Stomach (tissue), 9 donors: ENCODE measurements around the gene HOXB3. TPM values are rescaled to one million over a fixed set of nuclear protein-coding genes. Genes with fewer than 3 reads are reported as not detected.
A peak's percentile ranks its signal among the peaks of the same experiment; 100 is the strongest.

Experiments used
- DNase-seq, 2 donors: peaks; one replicate each; pipeline versions ENCODE4 v3.0.0 to v3.0.0-alpha.2; 2013 to 2019
- H3K27ac ChIP-seq, 5 donors: fragments of 200-600 bp in 4 of 5; sonication (generic) in 4 of 5; one replicate each; pipeline ENCODE4 v1.5.1; 2013 to 2019; ENCODE audit warnings: mild to moderate bottlenecking in 1 of 5, moderate library complexity in 1 of 5
- H3K27me3 ChIP-seq, 3 donors: fragments of 200-600 bp; sonication (generic); one replicate each; pipeline ENCODE4 v1.5.1; 2017 to 2019; ENCODE audit warnings: mixed run types in 1 of 3
- H3K36me3 ChIP-seq, 4 donors: fragments of 200-600 bp; sonication (generic); 1 replicate in 3 of 4; 2 replicates in 1 of 4; pipeline ENCODE4 v1.5.1; 2016 to 2019
- H3K4me1 ChIP-seq, 4 donors: fragments of 200-600 bp; sonication (generic); one replicate each; pipeline ENCODE4 v1.5.1; 2016 to 2019
- H3K4me3 ChIP-seq, 4 donors: fragments of 200-600 bp; sonication (generic) in 3 of 4; one replicate each; pipeline ENCODE4 v1.5.1; 2016 to 2019; ENCODE audit warnings: mild to moderate bottlenecking in 1 of 4
- H3K9me3 ChIP-seq, 4 donors: fragments of 200-600 bp; sonication (generic); one replicate each; pipeline ENCODE4 v1.5.1; 2016 to 2019
- EP300 ChIP-seq: sonication (generic); formaldehyde crosslinking; IDR thresholded peaks from one replicate; pipeline ENCODE4 v1.6.1; 2017; ENCODE audit warnings: antibody characterized with exemption
- POLR2A ChIP-seq, 4 donors: fragments of 450-650 bp; IDR thresholded peaks; one replicate each; pipeline ENCODE4 v1.6.1; 2016; ENCODE audit warnings: antibody characterized with exemption in 4 of 4, control low read depth in 2 of 4, mild to moderate bottlenecking in 1 of 4, moderate library complexity in 1 of 4
- POLR2AphosphoS5 ChIP-seq, 3 donors: sonication (generic); formaldehyde crosslinking; IDR thresholded peaks; one replicate each; pipeline ENCODE4 v1.6.1; 2016; ENCODE audit warnings: antibody characterized with exemption in 3 of 3
- WGBS, 5 donors: extraction: QIAGEN DNeasy Blood & Tissue Kit in 3 of 5; methylation state at CpG; one replicate each; pipeline versions ENCODE4 v1.1.5 to v1.1.7; 2013 to 2018; 5-methylcytosine and 5-hydroxymethylcytosine counted together
- intact Hi-C: fragments of 100-400 bp; cut with DNase I; formaldehyde crosslinking; loops from one replicate; pipeline ENCODE4 v1.15.1; 2023; ENCODE audit warnings: low total_unique reads
- polyA plus RNA-seq, 3 donors: library from polyadenylated mRNA; stranded (reverse); fragments of 200-250 nt; gene quantifications; one replicate each; pipeline ENCODE4 v1.2.3, GENCODE V29; 2013
- total RNA-seq, 5 donors: library from RNA; depleted of rRNA; stranded (reverse); fragments of >200 nt; gene quantifications; one replicate each; pipeline versions ENCODE4 v1.1.0 to v1.2.3, GENCODE V29; 2014 to 2016
- TF ChIP-seq, protein P1 (sequence below), 7 experiments: fragments of 450-650 bp in 4 of 7; fragments of 200-600 bp in 3 of 7; sonication (generic) in 3 of 7; IDR thresholded peaks; one replicate each; pipeline ENCODE4 v1.5.1; 2016 to 2019; ENCODE audit warnings: antibody characterized with exemption in 7 of 7, control low read depth in 2 of 7, mild to moderate bottlenecking in 1 of 7
- donor health status: healthy with polysubstance abuse.
- donor health status: Bipolar disorder and iron deficiency.
- donor health status: healthy.

Gene HOXB3
- total and polyA plus RNA-seq, 8 donors = 2.8 to 77.6 (median 10.3) TPM

DNA sequence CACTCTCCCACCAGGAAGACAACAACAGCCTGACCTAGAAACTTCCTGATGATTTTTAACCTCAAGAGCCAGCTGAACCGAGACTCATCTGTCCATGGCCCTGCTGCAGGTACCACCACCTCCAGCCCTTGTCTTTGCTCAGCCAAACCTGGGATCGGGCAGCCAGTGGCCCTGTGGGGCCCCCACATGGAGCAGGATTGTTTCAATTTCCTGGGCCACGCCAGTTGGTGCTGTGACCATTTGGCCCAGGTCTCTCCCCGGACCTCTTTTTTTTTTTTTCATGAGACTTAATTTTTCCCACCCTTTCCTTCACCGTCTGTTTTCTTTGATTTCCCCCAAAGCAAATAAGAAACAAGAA lies 36.9 kb downstream of the HOXB3 start:
- 43 to 60% (median 49%) methylated on average over 5 of the region's 5 CpGs for WGBS, 5 donors
- intact Hi-C loops = no loop called here
- Histone ChIP-seq H3K27me3 (peaks cover 0 to 95% (median 43%) of the 10 kb centered on the region in 3 donors), H3K4me3 (peak overlapping the region in 3 of 4 donors; percentile 10 to 27 (median 25)), H3K36me3 (peaks cover 0 to 11% (median 7%) of the 10 kb centered on the region in 4 donors), H3K4me1 (peaks cover 15 to 86% (median 57%) of the 10 kb centered on the region in 4 donors), H3K9me3 (no peaks in the 10 kb centered on the region), H3K27ac (peak overlapping the region; percentile 54 to 95 (median 93))
- DNase-seq = no peak
- TF ChIP-seq POLR2A (IDR thresholded peaks at IDR 0.05) (no peak), POLR2AphosphoS5 (IDR thresholded peaks at IDR 0.05) (no peak), EP300 (no peak)
- TF ChIP-seq, protein P1, sequence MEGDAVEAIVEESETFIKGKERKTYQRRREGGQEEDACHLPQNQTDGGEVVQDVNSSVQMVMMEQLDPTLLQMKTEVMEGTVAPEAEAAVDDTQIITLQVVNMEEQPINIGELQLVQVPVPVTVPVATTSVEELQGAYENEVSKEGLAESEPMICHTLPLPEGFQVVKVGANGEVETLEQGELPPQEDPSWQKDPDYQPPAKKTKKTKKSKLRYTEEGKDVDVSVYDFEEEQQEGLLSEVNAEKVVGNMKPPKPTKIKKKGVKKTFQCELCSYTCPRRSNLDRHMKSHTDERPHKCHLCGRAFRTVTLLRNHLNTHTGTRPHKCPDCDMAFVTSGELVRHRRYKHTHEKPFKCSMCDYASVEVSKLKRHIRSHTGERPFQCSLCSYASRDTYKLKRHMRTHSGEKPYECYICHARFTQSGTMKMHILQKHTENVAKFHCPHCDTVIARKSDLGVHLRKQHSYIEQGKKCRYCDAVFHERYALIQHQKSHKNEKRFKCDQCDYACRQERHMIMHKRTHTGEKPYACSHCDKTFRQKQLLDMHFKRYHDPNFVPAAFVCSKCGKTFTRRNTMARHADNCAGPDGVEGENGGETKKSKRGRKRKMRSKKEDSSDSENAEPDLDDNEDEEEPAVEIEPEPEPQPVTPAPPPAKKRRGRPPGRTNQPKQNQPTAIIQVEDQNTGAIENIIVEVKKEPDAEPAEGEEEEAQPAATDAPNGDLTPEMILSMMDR (IDR thresholded peaks at IDR 0.05) = no peak

DNA sequence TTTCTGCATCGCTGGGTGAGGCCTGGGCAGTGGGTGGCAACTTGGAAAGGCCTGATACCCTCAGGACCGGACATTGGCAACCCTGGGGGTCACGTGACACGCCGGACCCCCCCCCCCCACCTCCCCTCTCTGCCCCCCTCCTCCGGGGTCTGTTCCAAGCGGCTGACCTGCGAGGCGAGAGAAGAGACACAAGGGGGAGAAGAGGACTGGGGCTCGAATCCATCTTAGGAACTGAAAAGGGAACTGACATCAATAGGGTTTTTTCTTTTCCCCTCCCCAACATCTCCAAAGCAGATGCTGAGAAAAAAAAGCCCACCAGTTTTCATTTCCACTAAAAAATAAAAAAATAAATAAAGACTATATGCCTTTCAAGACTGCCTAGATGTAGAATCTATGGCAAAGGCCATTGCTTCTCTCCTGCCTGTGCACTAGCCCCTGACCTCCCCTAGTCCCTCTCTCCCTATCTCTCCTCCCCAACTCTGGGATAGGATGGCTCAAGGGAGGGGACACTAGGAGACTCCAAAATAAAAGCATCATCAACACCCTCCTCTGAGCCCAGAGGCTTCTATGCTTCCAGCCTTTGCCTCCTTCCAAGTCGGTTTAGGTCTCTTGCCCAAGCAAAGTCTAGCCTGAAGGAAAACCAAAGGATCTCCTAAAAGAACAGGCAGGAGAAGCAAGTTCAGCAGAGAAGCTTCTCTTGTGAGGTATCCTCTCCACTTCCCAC lies 37.4 kb downstream of the HOXB3 start:
- peaks cover 0 to 95% (median 43%) of the 10 kb centered on the region in 3 donors for H3K27me3 ChIP-seq
- peak in 1 of 2 donors; percentile 66 for DNase-seq
- peaks cover 13 to 80% (median 57%) of the 10 kb centered on the region in 4 donors for H3K4me1 ChIP-seq
- peaks cover 0 to 11% (median 7%) of the 10 kb centered on the region in 4 donors for H3K36me3 ChIP-seq
- no peaks in the 10 kb centered on the region for H3K9me3 ChIP-seq
- peak overlapping the region in 3 of 4 donors; percentile 15 to 27 (median 25) for H3K4me3 ChIP-seq
- TF ChIP-seq POLR2AphosphoS5 (IDR thresholded peaks at IDR 0.05) (peak in 2 of 3 donors; percentile 53 to 67), EP300 (no peak)
- 25 to 46% (median 41%) methylated on average over 7 to 11 of the region's 11 CpGs for WGBS, 5 donors
- intact Hi-C loops = no loop called here
- peak overlapping the region; percentile 54 to 95 (median 93) for H3K27ac ChIP-seq

DNA sequence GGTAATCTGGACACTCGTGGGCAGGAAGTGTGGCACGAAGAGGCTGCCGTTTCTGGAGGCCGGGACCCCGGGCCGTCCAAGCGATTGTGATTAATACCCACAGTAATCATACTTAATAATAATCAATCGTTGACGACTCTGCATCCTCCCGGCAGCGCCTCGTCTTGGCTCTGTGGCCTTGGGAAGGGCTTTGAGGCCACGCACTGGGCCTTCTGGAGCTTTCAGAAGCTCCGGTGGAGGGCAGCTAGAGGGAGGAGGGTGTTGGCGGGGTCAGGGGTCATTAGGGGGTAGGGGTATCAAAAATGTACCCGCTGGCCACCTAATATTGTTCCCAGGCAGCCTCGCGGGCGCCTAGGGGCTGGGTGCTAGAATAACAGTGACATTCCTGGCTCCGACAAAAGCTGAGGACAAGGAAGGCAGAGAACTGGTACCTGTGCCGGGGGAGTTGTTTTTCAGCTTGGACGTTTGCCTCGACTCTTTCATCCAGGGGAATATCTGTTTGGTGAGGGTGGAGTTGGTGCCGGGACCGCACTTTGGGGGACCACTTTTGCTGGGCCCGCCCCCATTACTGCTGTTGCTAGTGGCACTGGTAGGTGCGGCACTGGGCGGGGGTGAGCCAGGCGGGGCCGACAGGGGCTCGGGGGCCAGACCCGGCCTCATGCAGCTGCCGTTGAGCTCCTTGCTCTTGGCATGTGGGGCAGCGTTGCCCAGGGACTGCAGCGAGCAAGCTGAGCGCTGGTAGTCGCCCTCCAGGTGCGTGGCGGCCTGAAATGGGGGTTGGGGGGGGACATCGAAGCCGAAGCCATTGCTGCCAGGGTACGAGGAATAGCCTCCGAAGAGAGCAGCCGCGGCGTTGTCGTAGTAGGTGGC lies 38.2 kb downstream of the HOXB3 start:
- intact Hi-C loops = no loop called here
- peaks cover 7 to 78% (median 51%) of the 10 kb centered on the region in 4 donors for H3K4me1 ChIP-seq
- no peak for DNase-seq

DNA sequence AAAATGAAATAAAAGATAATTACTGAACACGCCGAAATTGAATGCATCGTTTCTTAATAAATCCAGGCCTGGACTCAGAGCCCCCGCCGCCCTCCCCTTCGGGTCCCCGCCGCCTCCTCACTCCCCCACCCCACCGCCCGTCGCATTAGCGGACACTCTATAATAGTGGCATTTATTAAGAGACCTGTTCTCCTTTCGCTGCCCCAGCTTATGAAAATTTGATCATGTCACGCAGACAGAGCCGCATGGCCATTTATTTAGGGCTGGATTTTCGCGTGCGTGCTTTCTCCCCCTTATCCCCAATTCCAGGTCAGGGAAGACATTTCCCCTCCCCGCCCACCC lies 38.9 kb downstream of the HOXB3 start:
- peak in 1 of 2 donors; percentile 59 for DNase-seq
- TF ChIP-seq POLR2AphosphoS5 (IDR thresholded peaks at IDR 0.05) (no peak), POLR2A (IDR thresholded peaks at IDR 0.05) (no peak), EP300 (no peak)
- TF ChIP-seq, protein P1 (IDR thresholded peaks at IDR 0.05) = no peak
- peaks cover 0 to 95% (median 41%) of the 10 kb centered on the region in 3 donors for H3K27me3 ChIP-seq
- peaks cover 7 to 78% (median 53%) of the 10 kb centered on the region in 4 donors for H3K4me1 ChIP-seq
- WGBS, 5 donors = 35 to 62% (median 48%) methylated on average over 19 of the region's 19 CpGs
- peak overlapping the region; percentile 61 to 95 (median 93) for H3K27ac ChIP-seq
- peaks cover 0 to 11% (median 7%) of the 10 kb centered on the region in 4 donors for H3K36me3 ChIP-seq
- peak overlapping the region; percentile 3 to 27 (median 12) for H3K4me3 ChIP-seq
- intact Hi-C loops = no loop called here
- no peaks in the 10 kb centered on the region for H3K9me3 ChIP-seq

More for the DNA sequence above, 38.2 kb downstream of the HOXB3 start:
- peak overlapping the region; percentile 3 to 27 (median 12) for H3K4me3 ChIP-seq
- peaks cover 0 to 11% (median 7%) of the 10 kb centered on the region in 4 donors for H3K36me3 ChIP-seq
- WGBS, 5 donors = 34 to 48% (median 42%) methylated on average over 34 to 47 of the region's 47 CpGs
- peaks cover 0 to 95% (median 43%) of the 10 kb centered on the region in 3 donors for H3K27me3 ChIP-seq
- no peaks in the 10 kb centered on the region for H3K9me3 ChIP-seq
- TF ChIP-seq, protein P1 (IDR thresholded peaks at IDR 0.05) = no peak
- no peak for TF ChIP-seq POLR2AphosphoS5 (IDR thresholded peaks at IDR 0.05)
- TF ChIP-seq EP300 = no peak
- no peak for TF ChIP-seq POLR2A (IDR thresholded peaks at IDR 0.05)
- peak overlapping the region; percentile 41 to 95 (median 93) for H3K27ac ChIP-seq
